Neuron (in vitro differentiated cells): ENCODE data around the gene KIR3DL3.
"Not testable (repeated sequence)": the region's sequence is repeated elsewhere in the genome, so short reads cannot be mapped to it uniquely, and the experiment has no call there.

ENCODE experiments used
- H2AFZ ChIP-seq: one replicate; pipeline ENCODE4 v1.6.1; 2013; ENCODE audit warnings: low read depth, mild to moderate bottlenecking, inconsistent platforms, low read length, moderate library complexity
- H3K27me3 ChIP-seq: one replicate; pipeline ENCODE4 v1.6.1; 2013; ENCODE audit warnings: low read length; ENCODE audit not compliant: insufficient read depth
- H3K36me3 ChIP-seq: one replicate; pipeline ENCODE4 v1.6.1; 2013; ENCODE audit warnings: low read length; ENCODE audit not compliant: insufficient read depth
- H3K4me1 ChIP-seq: one replicate; pipeline ENCODE4 v1.6.1; 2013; ENCODE audit warnings: low read length; ENCODE audit not compliant: insufficient read depth
- H3K4me3 ChIP-seq: 2 replicates; pipeline ENCODE4 v1.5.1; 2013; ENCODE audit warnings: mild to moderate bottlenecking, low read length, moderate library complexity
- H3K9me3 ChIP-seq: one replicate; pipeline ENCODE4 v1.6.1; 2013; ENCODE audit warnings: low read length

KIR3DL3 gene

DNA sequence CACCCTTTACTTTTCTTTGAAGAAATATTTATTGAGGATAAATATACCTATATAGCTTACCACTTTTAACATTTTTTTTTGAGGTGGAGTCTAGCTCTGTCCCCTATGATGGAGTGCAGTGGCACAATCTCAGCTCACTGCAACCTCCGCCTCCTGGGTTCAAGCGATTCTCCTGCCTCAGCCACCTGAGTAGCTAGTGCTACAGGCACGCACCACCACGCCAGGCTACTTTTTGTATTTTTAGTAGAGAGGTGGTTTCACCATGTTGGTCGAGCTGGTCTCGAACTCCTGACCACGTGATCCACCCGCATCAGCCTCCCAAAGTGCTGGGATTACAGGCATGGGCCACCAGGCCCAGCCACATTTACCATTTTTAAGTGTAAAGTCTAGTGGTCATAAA lies 51.6 kb downstream of the KIR3DL3 start:
- not testable (repeated sequence) for H3K27me3 ChIP-seq, H3K36me3 ChIP-seq, H2AFZ ChIP-seq, H3K4me1 ChIP-seq, H3K4me3 ChIP-seq, H3K9me3 ChIP-seq

DNA sequence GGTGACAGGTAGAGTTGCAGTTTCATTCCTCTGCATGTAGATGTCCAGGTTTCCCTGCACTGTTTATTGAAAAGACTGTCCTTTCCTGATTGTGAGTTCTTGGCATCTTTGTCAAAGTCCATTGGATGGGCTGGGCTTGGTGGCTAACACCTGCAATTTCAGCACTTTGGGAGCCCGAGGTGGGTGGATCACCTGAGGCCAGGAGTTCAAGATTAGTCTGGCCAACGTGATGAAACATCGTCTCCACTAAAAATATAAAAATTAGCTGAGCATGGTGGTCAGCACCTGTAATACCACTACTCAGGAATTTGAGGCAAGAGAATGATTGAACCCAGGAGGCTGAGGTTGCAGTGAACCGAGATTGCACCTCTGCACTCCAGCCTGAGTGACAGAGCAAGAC lies 53.6 kb downstream of the KIR3DL3 start:
- not testable (repeated sequence) for H3K4me3 ChIP-seq, H3K27me3 ChIP-seq, H3K4me1 ChIP-seq, H2AFZ ChIP-seq, H3K9me3 ChIP-seq, H3K36me3 ChIP-seq

DNA sequence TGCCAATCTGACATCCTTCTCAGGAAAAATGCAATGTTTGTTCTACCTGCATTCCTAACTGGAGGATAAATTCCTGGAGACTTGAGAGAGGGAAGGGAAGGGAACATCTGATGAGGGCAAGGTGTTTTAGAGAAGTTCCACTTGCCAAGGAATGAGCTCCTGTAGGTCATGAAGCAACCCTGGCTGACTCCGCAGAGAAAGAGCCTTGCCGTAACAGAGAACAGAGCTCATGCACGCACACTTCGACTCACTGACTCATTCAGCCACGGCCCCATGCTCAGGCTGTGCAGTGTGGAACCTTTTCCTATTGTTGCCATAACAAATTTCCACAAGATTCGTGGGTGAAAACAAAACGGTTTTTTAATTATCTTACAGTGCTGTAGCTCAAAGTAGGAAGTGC lies 54.7 kb downstream of the KIR3DL3 start:
- not testable (repeated sequence) for H3K27me3 ChIP-seq, H2AFZ ChIP-seq, H3K4me1 ChIP-seq, H3K36me3 ChIP-seq, H3K4me3 ChIP-seq, H3K9me3 ChIP-seq

DNA sequence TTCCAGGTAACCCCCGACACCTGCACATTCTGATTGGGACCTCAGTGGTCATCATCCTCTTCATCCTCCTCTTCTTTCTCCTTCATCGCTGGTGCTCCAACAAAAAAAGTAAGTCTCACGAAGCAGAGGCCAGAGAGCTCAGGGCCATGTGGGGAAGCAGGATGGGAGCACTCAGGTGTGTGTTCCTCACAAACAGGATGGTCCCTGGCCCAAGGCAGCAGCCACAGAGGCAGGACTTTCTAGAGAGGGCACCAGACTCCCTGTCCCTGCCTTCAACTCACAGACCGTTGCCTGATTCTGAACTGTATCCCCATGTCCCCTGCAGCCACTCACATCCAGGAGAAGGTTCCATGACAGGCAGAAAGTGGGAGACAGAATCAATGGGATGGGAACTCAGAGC lies 58.7 kb downstream of the KIR3DL3 start:
- H3K27me3 ChIP-seq, H3K4me1 ChIP-seq, H3K9me3 ChIP-seq, H2AFZ ChIP-seq, H3K4me3 ChIP-seq, H3K36me3 ChIP-seq: not testable (repeated sequence)
